ENCODE results near the gene CREB3L2.

The CREB3L2 gene

GRCh38 chr7:138009350-138009653 is 7.4 kb upstream of the CREB3L2 start:
- Histone ChIP-seq H3K4me1 (ENCODE audit: control insufficient read depth in 1 of 2, insufficient read depth in 2 of 2, low read length in 2 of 2) (peaks cover 0 to 4% of the 10 kb centered on the region in 2 donors), H3K27ac (ENCODE audit: low read length) (no peak overlapping the region), H3K9me3 (ENCODE audit: control insufficient read depth in 1 of 2, low read length in 2 of 2) (no peaks in the 10 kb centered on the region), H3K36me3 (ENCODE audit: control insufficient read depth in 1 of 2, insufficient read depth in 2 of 2, low read length in 2 of 2) (no peaks in the 10 kb centered on the region), H3K27me3 (ENCODE audit: low read depth, low read length) (no peaks in the 10 kb centered on the region), H3K4me3 (ENCODE audit: low read depth in 1 of 2, low read length in 2 of 2) (no peak overlapping the region)

- Histone ChIP-seq H3K27ac (ENCODE audit: low read length) (no peak overlapping the region), H3K27me3 (ENCODE audit: low read depth, low read length) (no peaks in the 10 kb centered on the region), H3K4me1 (ENCODE audit: control insufficient read depth in 1 of 2, insufficient read depth in 2 of 2, low read length in 2 of 2) (peaks cover 0 to 4% of the 10 kb centered on the region in 2 donors), H3K4me3 (ENCODE audit: low read depth in 1 of 2, low read length in 2 of 2) (no peak overlapping the region), H3K36me3 (ENCODE audit: control insufficient read depth in 1 of 2, insufficient read depth in 2 of 2, low read length in 2 of 2) (no peaks in the 10 kb centered on the region), H3K9me3 (ENCODE audit: control insufficient read depth in 1 of 2, low read length in 2 of 2) (no peaks in the 10 kb centered on the region)
Observed at GRCh38 chr7:138008588-138009349, 6.9 kb upstream of the CREB3L2 start.

- Histone ChIP-seq H3K4me3 (ENCODE audit: low read depth in 1 of 2, low read length in 2 of 2) (no peak overlapping the region), H3K4me1 (ENCODE audit: control insufficient read depth in 1 of 2, insufficient read depth in 2 of 2, low read length in 2 of 2) (peaks cover 0 to 4% of the 10 kb centered on the region in 2 donors), H3K27me3 (ENCODE audit: low read depth, low read length) (no peaks in the 10 kb centered on the region), H3K27ac (ENCODE audit: low read length) (no peak overlapping the region), H3K9me3 (ENCODE audit: control insufficient read depth in 1 of 2, low read length in 2 of 2) (no peaks in the 10 kb centered on the region), H3K36me3 (ENCODE audit: control insufficient read depth in 1 of 2, insufficient read depth in 2 of 2, low read length in 2 of 2) (no peaks in the 10 kb centered on the region)
Observed at GRCh38 chr7:138008019-138008587, 6.2 kb upstream of the CREB3L2 start.

GRCh38 chr7:138006106-138006505 is 4.2 kb upstream of the CREB3L2 start:
- H3K9me3 ChIP-seq (ENCODE audit: control insufficient read depth in 1 of 2, low read length in 2 of 2) = no peaks in the 10 kb centered on the region
- H3K4me3 ChIP-seq (ENCODE audit: low read depth in 1 of 2, low read length in 2 of 2) = no peak overlapping the region
- H3K27me3 ChIP-seq (ENCODE audit: low read depth, low read length) = no peaks in the 10 kb centered on the region
- no peak overlapping the region for H3K27ac ChIP-seq (ENCODE audit: low read length)
- H3K4me1 ChIP-seq (ENCODE audit: control insufficient read depth in 1 of 2, insufficient read depth in 2 of 2, low read length in 2 of 2) = peaks cover 4 to 7% of the 10 kb centered on the region in 2 donors
- peaks cover 0 to 7% of the 10 kb centered on the region in 2 donors for H3K36me3 ChIP-seq (ENCODE audit: control insufficient read depth in 1 of 2, insufficient read depth in 2 of 2, low read length in 2 of 2)

- H3K9me3 ChIP-seq (ENCODE audit: control insufficient read depth in 1 of 2, low read length in 2 of 2) = no peaks in the 10 kb centered on the region
- H3K4me1 ChIP-seq (ENCODE audit: control insufficient read depth in 1 of 2, insufficient read depth in 2 of 2, low read length in 2 of 2) = peaks cover 4 to 8% of the 10 kb centered on the region in 2 donors
- H3K36me3 ChIP-seq (ENCODE audit: control insufficient read depth in 1 of 2, insufficient read depth in 2 of 2, low read length in 2 of 2) = peaks cover 0 to 9% of the 10 kb centered on the region in 2 donors
- no peaks in the 10 kb centered on the region for H3K27me3 ChIP-seq (ENCODE audit: low read depth, low read length)
- H3K4me3 ChIP-seq (ENCODE audit: low read depth in 1 of 2, low read length in 2 of 2) = no peak overlapping the region
- H3K27ac ChIP-seq (ENCODE audit: low read length) = no peak overlapping the region
Observed at GRCh38 chr7:138004936-138005335, 3.0 kb upstream of the CREB3L2 start.

GRCh38 chr7:138004046-138004445 is 2.2 kb upstream of the CREB3L2 start:
- H3K27ac ChIP-seq (ENCODE audit: low read length) = no peak overlapping the region
- no peak overlapping the region for H3K4me3 ChIP-seq (ENCODE audit: low read depth in 1 of 2, low read length in 2 of 2)
- no peaks in the 10 kb centered on the region for H3K27me3 ChIP-seq (ENCODE audit: low read depth, low read length)
- H3K4me1 ChIP-seq (ENCODE audit: control insufficient read depth in 1 of 2, insufficient read depth in 2 of 2, low read length in 2 of 2) = peaks cover 4 to 16% of the 10 kb centered on the region in 2 donors
- H3K9me3 ChIP-seq (ENCODE audit: control insufficient read depth in 1 of 2, low read length in 2 of 2) = no peaks in the 10 kb centered on the region
- peaks cover 0 to 9% of the 10 kb centered on the region in 2 donors for H3K36me3 ChIP-seq (ENCODE audit: control insufficient read depth in 1 of 2, insufficient read depth in 2 of 2, low read length in 2 of 2)

- Histone ChIP-seq H3K36me3 (ENCODE audit: control insufficient read depth in 1 of 2, insufficient read depth in 2 of 2, low read length in 2 of 2) (peaks cover 0 to 9% of the 10 kb centered on the region in 2 donors), H3K9me3 (ENCODE audit: control insufficient read depth in 1 of 2, low read length in 2 of 2) (no peaks in the 10 kb centered on the region), H3K4me3 (ENCODE audit: low read depth in 1 of 2, low read length in 2 of 2) (peak overlapping the region in 1 of 2 donors; percentile 45), H3K27ac (ENCODE audit: low read length) (no peak overlapping the region), H3K27me3 (ENCODE audit: low read depth, low read length) (no peaks in the 10 kb centered on the region), H3K4me1 (ENCODE audit: control insufficient read depth in 1 of 2, insufficient read depth in 2 of 2, low read length in 2 of 2) (peaks cover 7 to 28% of the 10 kb centered on the region in 2 donors)
Observed at GRCh38 chr7:138002828-138003189, 923 bp upstream of the CREB3L2 start.

GRCh38 chr7:138002096-138002827 is 376 bp upstream of the CREB3L2 start:
- Histone ChIP-seq H3K4me3 (ENCODE audit: low read depth in 1 of 2, low read length in 2 of 2) (peak overlapping the region; percentile 93 to 96), H3K27me3 (ENCODE audit: low read depth, low read length) (no peaks in the 10 kb centered on the region), H3K9me3 (ENCODE audit: control insufficient read depth in 1 of 2, low read length in 2 of 2) (no peaks in the 10 kb centered on the region), H3K4me1 (ENCODE audit: control insufficient read depth in 1 of 2, insufficient read depth in 2 of 2, low read length in 2 of 2) (peaks cover 9 to 28% of the 10 kb centered on the region in 2 donors), H3K36me3 (ENCODE audit: control insufficient read depth in 1 of 2, insufficient read depth in 2 of 2, low read length in 2 of 2) (peaks cover 0 to 9% of the 10 kb centered on the region in 2 donors), H3K27ac (ENCODE audit: low read length) (peak overlapping the region; percentile 98)

GRCh38 chr7:138000081-138000701 is 1.7 kb downstream of the CREB3L2 start:
- H3K4me1 ChIP-seq (ENCODE audit: control insufficient read depth in 1 of 2, insufficient read depth in 2 of 2, low read length in 2 of 2) = peaks cover 13 to 42% of the 10 kb centered on the region in 2 donors
- peaks cover 0 to 9% of the 10 kb centered on the region in 2 donors for H3K36me3 ChIP-seq (ENCODE audit: control insufficient read depth in 1 of 2, insufficient read depth in 2 of 2, low read length in 2 of 2)
- no peaks in the 10 kb centered on the region for H3K27me3 ChIP-seq (ENCODE audit: low read depth, low read length)
- peak overlapping the region; percentile 93 to 96 for H3K4me3 ChIP-seq (ENCODE audit: low read depth in 1 of 2, low read length in 2 of 2)
- peak overlapping the region; percentile 98 for H3K27ac ChIP-seq (ENCODE audit: low read length)
- H3K9me3 ChIP-seq (ENCODE audit: control insufficient read depth in 1 of 2, low read length in 2 of 2) = no peaks in the 10 kb centered on the region

- Histone ChIP-seq H3K9me3 (ENCODE audit: control insufficient read depth in 1 of 2, low read length in 2 of 2) (no peaks in the 10 kb centered on the region), H3K4me1 (ENCODE audit: control insufficient read depth in 1 of 2, insufficient read depth in 2 of 2, low read length in 2 of 2) (peaks cover 13 to 42% of the 10 kb centered on the region in 2 donors), H3K4me3 (ENCODE audit: low read depth in 1 of 2, low read length in 2 of 2) (peak overlapping the region; percentile 93 to 96), H3K36me3 (ENCODE audit: control insufficient read depth in 1 of 2, insufficient read depth in 2 of 2, low read length in 2 of 2) (peaks cover 0 to 9% of the 10 kb centered on the region in 2 donors), H3K27ac (ENCODE audit: low read length) (peak overlapping the region; percentile 98), H3K27me3 (ENCODE audit: low read depth, low read length) (no peaks in the 10 kb centered on the region)
Observed at GRCh38 chr7:137999496-138000080, 2.3 kb downstream of the CREB3L2 start.

- peak overlapping the region; percentile 93 to 96 for H3K4me3 ChIP-seq (ENCODE audit: low read depth in 1 of 2, low read length in 2 of 2)
- no peaks in the 10 kb centered on the region for H3K9me3 ChIP-seq (ENCODE audit: control insufficient read depth in 1 of 2, low read length in 2 of 2)
- no peaks in the 10 kb centered on the region for H3K27me3 ChIP-seq (ENCODE audit: low read depth, low read length)
- peaks cover 0 to 9% of the 10 kb centered on the region in 2 donors for H3K36me3 ChIP-seq (ENCODE audit: control insufficient read depth in 1 of 2, insufficient read depth in 2 of 2, low read length in 2 of 2)
- peak overlapping the region; percentile 49 for H3K27ac ChIP-seq (ENCODE audit: low read length)
- H3K4me1 ChIP-seq (ENCODE audit: control insufficient read depth in 1 of 2, insufficient read depth in 2 of 2, low read length in 2 of 2) = peaks cover 13 to 52% of the 10 kb centered on the region in 2 donors
Observed at GRCh38 chr7:137998250-137998649, 3.6 kb downstream of the CREB3L2 start.
